SU-DHL-6 (cell line): ENCODE data around the gene CAPN5.

Experiments used
- H2AFZ ChIP-seq: fragments of 200-600 bp; sonication (generic); 2 replicates; pipeline ENCODE4 v1.6.1; 2014; ENCODE audit warnings: low read depth, mild to moderate bottlenecking, moderate library complexity, mixed read lengths, antibody characterized with exemption, low read length; ENCODE audit not compliant: severe bottlenecking
- H3F3A ChIP-seq: fragments of 200-600 bp; shearing (Covaris generic); 2 replicates; pipeline ENCODE4 v1.6.0; 2016; ENCODE audit warnings: antibody characterized with exemption, mild to moderate bottlenecking; ENCODE audit not compliant: insufficient read depth
- H3K27ac ChIP-seq: fragments of 200-600 bp; sonication (generic); 2 replicates; pipeline ENCODE4 v1.5.1; 2016; ENCODE audit warnings: low read depth, mild to moderate bottlenecking, low read length, moderate library complexity, mixed read lengths
- H3K27me3 ChIP-seq: fragments of 200-600 bp; sonication (generic), shearing (Covaris generic); 2 replicates; pipeline ENCODE4 v1.6.0; 2014; ENCODE audit warnings: mild to moderate bottlenecking, low read length
- H3K36me3 ChIP-seq: fragments of 200-600 bp; sonication (generic); 2 replicates; pipeline ENCODE4 v1.6.1; 2014; ENCODE audit warnings: mild to moderate bottlenecking, low read length, mixed read lengths
- H3K4me2 ChIP-seq: fragments of 300-600, 200-600 bp; shearing (Covaris generic), sonication (generic); 2 replicates; pipeline ENCODE4 v1.6.0; 2014; ENCODE audit warnings: low read length, low read depth, mild to moderate bottlenecking; ENCODE audit not compliant: poor library complexity, severe bottlenecking
- H3K4me3 ChIP-seq: fragments of 200-600 bp; sonication (generic); 2 replicates; pipeline ENCODE4 v1.5.1; 2014; ENCODE audit warnings: antibody characterized with exemption, low read length, mild to moderate bottlenecking, mixed read lengths; ENCODE audit not compliant: insufficient read depth, poor library complexity, severe bottlenecking
- H3K79me2 ChIP-seq: fragments of 200-600 bp; sonication (generic); 2 replicates; pipeline ENCODE4 v1.6.1; 2014; ENCODE audit warnings: mild to moderate bottlenecking, low read length, moderate library complexity; ENCODE audit not compliant: insufficient read depth
- H3K9ac ChIP-seq: fragments of 200-600 bp; sonication (generic); 2 replicates; pipeline ENCODE4 v1.7.0; 2014; ENCODE audit warnings: mild to moderate bottlenecking, low read length
- H3K9me2 ChIP-seq: fragments of 200-600 bp; sonication (generic); replicated peaks from 2 replicates; pipeline ENCODE4 v1.6.1; 2014; ENCODE audit warnings: low read length; ENCODE audit not compliant: insufficient read depth
- H3K9me3 ChIP-seq: fragments of 200-600 bp; sonication (generic); 2 replicates; pipeline ENCODE4 v1.6.1; 2014; ENCODE audit warnings: low read length, mixed read lengths; ENCODE audit not compliant: insufficient read depth
- H4K20me1 ChIP-seq: fragments of 200-600 bp; sonication (generic); 2 replicates; pipeline ENCODE4 v1.6.1; 2014; ENCODE audit warnings: low read depth, mild to moderate bottlenecking, antibody characterized with exemption, low read length, moderate library complexity, mixed read lengths
- CTCF ChIP-seq: fragments of 200-600 bp; sonication (generic); IDR thresholded peaks from one replicate; pipeline ENCODE4 v1.5.1; 2017; ENCODE audit warnings: antibody characterized with exemption, mild to moderate bottlenecking, low read length, moderate library complexity; ENCODE audit not compliant: insufficient read depth, poor library complexity, severe bottlenecking
- EZH2phosphoT487 ChIP-seq: fragments of 200-600 bp; sonication (generic), shearing (Covaris generic); conservative IDR thresholded peaks from 2 replicates; pipeline ENCODE4 v1.6.1; 2018; ENCODE audit warnings: mild to moderate bottlenecking, antibody characterized with exemption, low read length, moderate library complexity, mixed read lengths

CAPN5 gene

GRCh38 chr11:77088236-77089003, 21.6 kb downstream of the CAPN5 start:
- Histone ChIP-seq H3F3A (no peaks in the 10 kb centered on the region), H4K20me1 (no peaks in the 10 kb centered on the region), H3K79me2 (no peaks in the 10 kb centered on the region), H3K9me3 (no peaks in the 10 kb centered on the region), H3K36me3 (no peaks in the 10 kb centered on the region), H3K4me3 (no peak overlapping the region), H2AFZ (no peak overlapping the region), H3K9me2 (no peaks in the 10 kb centered on the region), H3K27ac (no peak overlapping the region), H3K27me3 (no peaks in the 10 kb centered on the region), H3K9ac (no peak overlapping the region), H3K4me2 (no peak overlapping the region)
- TF ChIP-seq EZH2phosphoT487 (no peak), CTCF (no peak)

- Histone ChIP-seq H4K20me1 (no peaks in the 10 kb centered on the region), H3K27ac (no peak overlapping the region), H3K4me2 (no peak overlapping the region), H3K79me2 (no peaks in the 10 kb centered on the region), H3K36me3 (no peaks in the 10 kb centered on the region), H3F3A (no peaks in the 10 kb centered on the region), H3K9me3 (no peaks in the 10 kb centered on the region), H3K4me3 (no peak overlapping the region), H2AFZ (no peak overlapping the region), H3K9ac (no peak overlapping the region), H3K9me2 (no peaks in the 10 kb centered on the region), H3K27me3 (no peaks in the 10 kb centered on the region)
- TF ChIP-seq CTCF (no peak), EZH2phosphoT487 (no peak)
These were observed 22.3 kb downstream of the CAPN5 start for GRCh38 chr11:77089004-77089545.

- Histone ChIP-seq H3F3A (no peaks in the 10 kb centered on the region), H3K79me2 (no peaks in the 10 kb centered on the region), H3K4me2 (no peak overlapping the region), H3K9me3 (no peaks in the 10 kb centered on the region), H3K36me3 (no peaks in the 10 kb centered on the region), H4K20me1 (no peaks in the 10 kb centered on the region), H3K27me3 (no peaks in the 10 kb centered on the region), H3K4me3 (no peak overlapping the region), H3K9me2 (no peaks in the 10 kb centered on the region), H3K27ac (no peak overlapping the region), H2AFZ (no peak overlapping the region), H3K9ac (no peak overlapping the region)
- TF ChIP-seq EZH2phosphoT487 = no peak
- no peak for TF ChIP-seq CTCF
These were observed 23.2 kb downstream of the CAPN5 start for GRCh38 chr11:77090046-77090372.
